DMS79 (cell line): Measurements from ENCODE around the gene CHERP.
"Not testable (repeated sequence)": the region's sequence is repeated elsewhere in the genome, so short reads cannot be mapped to it uniquely, and the experiment has no call there.

Experiments
- DNase-seq: peaks from one replicate; lab custom pipeline; 2025; lab: John Stamatoyannopoulos, UW

Gene CHERP

GRCh38 chr19:16577531-16577985 is 35.3 kb upstream of the CHERP start:
- DNase-seq: no peak

DNA sequence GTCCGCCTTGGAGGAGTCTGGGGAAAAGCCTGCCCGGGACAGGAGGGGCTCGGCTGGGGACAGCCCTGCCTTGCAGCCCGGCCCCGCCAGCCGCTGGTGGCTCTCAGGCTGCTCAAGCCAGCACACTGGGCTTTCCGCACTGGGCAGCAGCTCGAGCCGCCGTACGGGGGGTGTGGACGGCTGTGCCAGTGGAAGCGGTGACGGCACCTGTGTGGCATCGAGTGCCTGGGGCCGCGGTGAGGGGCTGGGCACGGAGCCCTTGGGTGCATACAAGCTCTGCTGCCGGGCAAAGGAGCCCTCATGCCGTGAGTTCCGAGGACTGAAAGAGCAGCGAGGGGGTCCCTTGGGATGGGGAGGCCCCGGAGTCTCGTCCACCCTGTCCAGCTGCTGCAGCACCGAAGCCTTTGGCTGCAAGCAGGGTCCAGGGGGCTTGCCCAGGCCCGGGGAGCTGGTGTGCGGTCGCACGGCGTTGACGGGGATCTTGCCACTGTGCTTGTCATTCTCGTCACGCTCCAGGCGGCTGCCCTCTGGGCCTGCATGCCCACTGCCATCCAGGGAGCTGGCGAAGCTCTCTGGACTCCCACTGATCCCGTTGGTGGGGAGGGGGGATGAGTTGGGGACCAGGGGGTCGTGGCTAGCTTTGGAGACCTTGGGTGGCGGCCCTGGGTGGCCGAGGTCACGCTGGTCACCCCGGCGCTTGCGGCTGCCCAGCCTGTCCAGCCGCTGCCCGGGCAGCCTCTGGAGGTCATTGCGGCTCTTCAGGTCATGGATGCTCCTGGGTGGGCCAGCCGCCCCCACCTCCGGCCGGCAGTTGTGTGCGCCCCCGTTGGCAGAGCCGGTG is 34.7 kb upstream of the CHERP start:
- no peak for DNase-seq

DNA sequence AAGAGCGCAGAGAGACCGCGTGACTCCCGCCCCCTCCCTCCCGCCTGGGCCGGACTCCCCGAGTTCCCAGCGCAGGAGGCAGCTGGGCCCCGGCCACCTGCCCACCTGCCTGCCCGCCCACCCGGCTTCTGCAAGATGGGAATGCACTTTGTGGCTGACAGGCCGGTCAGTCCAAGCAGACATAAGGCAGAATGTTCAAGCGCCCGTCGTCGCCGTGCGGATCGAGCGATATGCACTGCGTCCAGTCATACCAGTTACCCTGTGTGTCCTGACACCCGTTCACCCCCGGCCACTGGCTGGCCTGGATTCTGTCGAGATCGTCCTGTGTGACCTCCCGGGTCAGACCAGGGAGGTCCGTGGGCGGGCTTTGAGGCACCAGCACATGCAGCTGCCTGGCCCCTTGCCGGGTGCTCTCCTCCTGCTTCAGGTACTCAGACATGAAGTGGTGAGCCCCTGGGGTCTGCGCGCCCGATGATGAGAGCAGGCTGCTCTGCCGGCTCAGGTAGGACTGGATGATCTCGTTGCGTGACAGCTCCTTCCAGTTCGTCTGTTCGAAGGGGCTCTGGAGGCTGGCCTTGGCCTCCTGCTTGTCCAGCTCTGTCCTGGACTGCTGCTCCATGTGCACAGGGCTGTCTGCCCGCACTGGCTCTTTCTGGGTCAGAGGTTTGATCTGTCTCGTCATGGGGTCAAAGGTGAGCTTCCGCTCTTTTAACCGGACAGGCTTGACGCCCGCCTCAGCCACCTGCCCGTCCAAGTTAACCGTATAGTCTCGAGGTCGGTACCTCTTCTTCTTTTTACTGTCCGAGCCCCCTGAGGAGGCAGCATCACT is 33.8 kb upstream of the CHERP start:
- no peak for DNase-seq

GRCh38 chr19:16575282-16575681 is 33.0 kb upstream of the CHERP start:
- DNase-seq: no peak

- no peak for DNase-seq
Measured at GRCh38 chr19:16573925-16574324, 31.7 kb upstream of the CHERP start.

- no peak for DNase-seq
Measured at GRCh38 chr19:16573296-16573695, 31.1 kb upstream of the CHERP start.

- peak; percentile 93 for DNase-seq
Measured at GRCh38 chr19:16572332-16573211, 30.3 kb upstream of the CHERP start, which contains the start of gene SLC35E1. Gene SLC35E1 (minus strand): TSS chr19:16572415. CDS start chr19:16572364, 51 bp downstream.

DNA sequence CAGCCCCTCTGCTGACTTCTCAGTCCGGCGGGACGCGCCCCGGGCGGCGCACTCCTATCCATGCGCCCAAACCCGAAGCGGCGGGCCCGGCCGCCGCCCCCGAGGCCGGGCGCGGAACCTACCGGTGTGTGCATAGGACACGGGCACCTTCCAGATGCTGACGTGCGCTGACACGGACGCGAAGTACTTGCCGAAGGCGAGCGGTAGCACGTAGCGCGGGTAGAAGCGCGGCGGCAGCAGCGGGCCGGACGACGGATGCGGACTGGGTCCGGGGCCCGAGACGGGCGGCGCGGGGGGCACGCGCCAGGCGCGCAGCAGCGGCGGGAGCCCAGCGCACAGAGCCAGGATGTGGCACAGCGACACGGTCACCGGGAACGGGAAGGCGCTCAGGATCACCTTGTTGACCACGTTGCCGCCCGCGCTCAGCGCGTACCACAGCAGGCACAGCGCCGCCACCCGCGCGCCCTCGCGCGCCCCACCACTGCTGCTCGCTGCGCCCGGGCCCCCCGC is 29.6 kb upstream of the CHERP start:
- no peak for DNase-seq

GRCh38 chr19:16571283-16571682 is 29.0 kb upstream of the CHERP start:
- DNase-seq: no peak

DNA sequence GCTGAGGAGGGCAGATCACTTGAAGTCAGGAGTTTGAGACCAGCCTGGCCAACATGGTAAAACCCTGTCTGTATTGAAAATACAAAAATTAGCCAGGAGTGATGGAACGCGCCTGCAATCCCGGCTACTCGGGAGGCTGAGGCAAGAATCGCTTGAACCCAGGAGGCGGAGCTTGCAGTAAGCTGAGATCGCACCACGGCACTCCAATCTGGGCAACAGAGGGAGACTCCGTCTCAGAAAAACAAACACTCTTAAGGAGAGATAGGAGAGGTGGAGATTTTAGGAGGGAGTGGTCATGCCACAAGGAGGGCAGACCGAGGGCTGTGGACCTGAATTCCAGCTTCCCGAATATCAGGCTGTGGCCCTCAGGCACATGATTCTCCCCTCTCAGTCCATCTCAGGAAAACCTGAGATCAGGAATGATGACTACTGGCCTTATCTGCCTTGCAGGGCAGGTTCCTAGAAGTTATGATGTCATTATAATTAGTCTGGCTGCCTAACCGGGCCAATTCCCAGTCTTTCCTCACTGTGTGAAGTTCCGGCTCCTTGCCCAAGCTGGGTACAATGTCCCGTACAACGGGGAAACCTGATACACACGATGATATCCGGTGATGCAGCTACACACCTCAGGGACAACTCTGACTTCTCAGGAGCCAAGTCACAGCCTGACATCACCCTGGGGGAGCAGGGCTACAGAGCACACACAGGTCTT is 27.5 kb upstream of the CHERP start:
- DNase-seq: no peak

- DNase-seq: no peak
Measured at GRCh38 chr19:16566702-16567101, 24.5 kb upstream of the CHERP start.

- DNase-seq: no peak
Measured at GRCh38 chr19:16566161-16566560, 23.9 kb upstream of the CHERP start.

GRCh38 chr19:16564842-16565241 is 22.6 kb upstream of the CHERP start:
- no peak for DNase-seq

- DNase-seq: no peak
Measured at GRCh38 chr19:16562608-16563025, 20.4 kb upstream of the CHERP start.

- DNase-seq: no peak
Measured at GRCh38 chr19:16561382-16561781, 19.1 kb upstream of the CHERP start.

GRCh38 chr19:16559780-16560276 is 17.6 kb upstream of the CHERP start:
- DNase-seq: no peak

DNA sequence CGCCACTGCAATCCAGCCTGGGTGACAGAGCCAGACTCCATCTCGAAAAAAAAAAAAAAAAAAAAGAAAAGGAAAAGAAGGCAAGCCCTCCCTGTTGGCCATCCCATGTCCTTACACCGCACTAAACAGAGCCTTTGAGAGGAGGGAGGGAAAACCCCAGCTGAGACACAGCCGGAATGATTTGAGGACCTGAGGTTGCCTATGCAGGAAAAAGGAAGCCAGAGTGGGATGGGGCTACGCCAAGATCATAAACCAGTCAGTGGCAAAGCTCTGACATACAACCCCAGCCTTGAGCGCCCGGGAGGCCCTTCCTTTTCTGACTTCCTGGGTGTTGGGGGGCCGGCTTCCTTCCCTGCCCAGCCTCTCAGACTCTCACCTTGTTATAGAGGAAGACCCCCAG is 12.5 kb upstream of the CHERP start:
- DNase-seq: no peak

- DNase-seq: not testable (repeated sequence)
Measured at GRCh38 chr19:16551902-16552301, 9.7 kb upstream of the CHERP start.

GRCh38 chr19:16548956-16549355 is 6.7 kb upstream of the CHERP start:
- no peak for DNase-seq

- DNase-seq: no peak
Measured at GRCh38 chr19:16544473-16545231, 2.4 kb upstream of the CHERP start.
